Measurements from ENCODE around the gene TIAM2.
"Not testable (repeated sequence)": the region's sequence is repeated elsewhere in the genome, so short reads cannot be mapped to it uniquely, and the experiment has no call there.

TIAM2 gene

DNA sequence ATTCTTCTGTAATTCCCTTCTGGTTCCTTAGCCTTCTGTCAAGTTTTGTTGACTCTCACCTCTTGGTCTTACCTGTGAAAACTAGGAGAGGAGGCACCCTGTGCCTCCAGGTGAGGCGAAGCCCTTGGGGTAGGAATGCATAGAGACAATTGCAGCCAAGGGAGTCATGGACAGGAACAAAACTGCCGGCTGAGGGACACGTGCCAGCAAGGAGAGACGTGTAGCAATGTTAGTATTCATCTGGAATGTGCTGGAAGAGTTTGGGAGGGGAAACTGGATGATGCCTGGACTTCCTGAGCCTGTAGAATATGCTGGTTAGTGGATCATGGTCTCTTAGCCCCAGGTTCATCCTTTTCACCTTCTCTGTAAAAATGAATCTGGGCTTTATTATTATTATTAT lies 3.9 kb upstream of the TIAM2 start:
- DNase-seq (ENCODE audit: low read depth in 2 of 2), result no peak

DNA sequence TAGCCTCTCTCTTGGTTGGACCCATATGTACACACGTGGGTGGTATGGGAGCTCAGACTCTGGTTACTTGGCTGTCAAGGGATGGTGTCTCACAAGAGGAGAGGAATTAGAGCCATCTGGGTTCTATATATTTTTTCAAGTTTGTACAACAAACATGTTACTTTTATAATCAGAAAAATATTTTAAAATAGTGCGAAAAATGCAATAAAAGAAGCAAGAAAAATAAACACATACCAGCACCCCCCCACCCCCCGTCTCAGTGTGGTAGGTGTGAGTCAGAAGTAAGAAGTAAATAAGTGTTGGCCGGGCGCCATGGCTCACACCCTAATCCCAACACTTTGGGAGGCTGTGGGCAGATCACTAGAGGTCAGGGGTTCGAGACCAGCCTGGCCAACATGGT lies 2.1 kb upstream of the TIAM2 start:
- no peak for DNase-seq (ENCODE audit: low read depth in 2 of 2)

DNA sequence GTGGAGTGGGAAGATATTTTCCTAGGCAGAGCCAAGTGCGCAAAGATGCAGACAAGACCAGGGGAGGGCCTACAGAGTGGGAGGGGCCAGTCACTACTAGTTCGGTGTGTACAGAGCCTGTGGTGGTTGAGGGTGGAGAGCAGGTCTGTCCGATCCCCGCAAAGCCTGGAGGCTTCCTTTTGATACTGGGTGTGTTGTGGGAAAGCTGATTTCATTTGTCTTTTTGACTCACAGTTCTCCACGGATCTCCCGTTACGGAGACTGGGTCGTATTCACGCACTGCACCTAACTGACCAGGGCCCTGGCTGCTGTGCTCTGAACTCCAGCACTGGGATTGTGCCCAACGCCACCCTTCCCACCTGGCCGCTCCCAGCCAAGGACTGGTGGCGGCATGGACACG lies 1.4 kb upstream of the TIAM2 start:
- no peak for DNase-seq (ENCODE audit: low read depth in 2 of 2)

DNA sequence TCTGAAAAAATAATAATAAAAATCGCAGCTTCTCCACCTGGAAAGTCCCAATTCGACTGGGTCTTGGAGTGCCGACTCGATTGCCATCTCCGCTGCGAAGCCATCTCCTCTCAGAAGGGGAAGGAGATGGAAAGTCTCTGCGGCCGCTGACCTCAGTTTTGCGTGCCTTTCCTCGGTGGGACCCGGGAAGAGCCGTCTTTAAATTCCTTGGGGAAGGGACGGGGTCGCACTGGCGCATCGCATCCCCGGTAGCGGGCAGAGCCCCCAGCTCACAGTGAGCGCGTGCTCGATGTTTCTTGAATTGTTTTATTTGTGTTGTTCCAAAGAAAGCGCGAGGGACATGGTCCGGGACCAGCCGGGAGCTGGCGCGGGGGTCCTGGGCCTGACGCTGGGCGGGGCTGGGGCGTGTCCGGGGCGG lies 270 bp upstream of the TIAM2 start:
- DNase-seq (ENCODE audit: low read depth in 2 of 2), result no peak

DNA sequence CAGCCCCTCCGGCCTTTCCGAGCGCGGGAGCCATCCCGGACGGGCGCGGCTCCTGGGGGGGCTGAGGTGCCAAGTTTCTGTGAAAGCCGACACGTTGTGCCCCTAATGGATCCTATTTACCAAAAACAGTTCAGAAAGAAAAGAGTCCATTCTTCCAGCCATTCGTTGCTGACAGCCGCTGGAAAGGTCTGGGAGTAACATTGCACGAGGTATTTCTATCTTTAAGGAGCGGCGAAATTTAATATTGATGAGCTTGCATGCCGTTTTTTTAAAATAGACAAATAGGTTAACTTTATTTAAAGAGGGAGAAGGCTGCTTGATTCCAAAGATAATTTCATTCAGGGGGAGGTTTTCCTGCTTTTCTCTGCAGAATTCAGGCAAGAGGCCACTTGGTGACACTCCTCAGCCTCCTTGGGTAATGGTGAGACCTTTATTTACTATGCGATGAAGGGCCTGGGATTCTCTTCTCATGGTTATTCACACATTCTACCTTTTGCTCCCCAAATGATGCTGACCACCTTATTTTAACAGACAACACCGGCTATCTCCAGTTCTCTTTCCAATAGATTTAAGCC lies 988 bp downstream of the TIAM2 start:
- no peak for DNase-seq (ENCODE audit: low read depth in 2 of 2)

DNA sequence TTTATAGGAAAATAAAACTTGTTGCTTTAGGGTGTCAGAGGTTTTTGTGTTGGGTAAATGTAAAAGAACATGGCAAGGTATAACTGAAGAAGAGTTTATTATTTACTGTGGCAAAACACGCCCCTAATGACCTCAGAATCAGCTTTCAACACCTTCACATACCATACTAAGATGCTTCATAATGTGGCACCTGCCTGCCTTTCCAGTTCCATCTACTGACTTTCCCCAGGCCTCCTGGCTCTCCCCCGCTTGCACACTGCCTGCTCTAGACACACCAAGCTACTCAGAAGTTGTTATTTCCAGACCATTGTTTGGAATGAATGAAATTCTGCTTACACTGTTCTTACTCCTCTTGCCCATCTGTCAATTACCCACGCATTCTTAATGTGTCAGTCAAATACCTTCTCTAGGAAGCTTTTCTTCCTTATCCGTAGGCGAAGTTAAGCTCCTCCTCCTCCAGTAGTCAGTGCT lies 1.8 kb downstream of the TIAM2 start:
- no peak for DNase-seq (ENCODE audit: low read depth in 2 of 2)

DNA sequence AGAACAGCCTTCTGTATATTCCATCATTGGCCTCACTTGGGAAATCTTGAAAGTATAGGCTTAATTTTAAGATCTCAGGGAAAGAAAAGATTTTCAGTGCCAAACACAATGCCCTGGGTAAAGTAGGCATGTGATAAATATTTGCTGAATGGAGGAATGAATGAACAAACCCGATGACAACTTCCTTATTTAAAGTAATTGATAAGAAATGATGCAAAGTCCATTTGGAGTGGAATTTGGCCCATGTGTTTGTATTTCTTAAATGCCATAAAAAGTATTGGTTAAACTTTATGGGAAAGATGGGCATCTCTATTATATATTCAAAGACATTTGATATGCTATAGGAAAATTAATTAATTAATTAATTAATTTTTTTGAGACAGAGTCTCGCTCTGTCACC lies 3.7 kb downstream of the TIAM2 start:
- no peak for DNase-seq (ENCODE audit: low read depth in 2 of 2)

DNA sequence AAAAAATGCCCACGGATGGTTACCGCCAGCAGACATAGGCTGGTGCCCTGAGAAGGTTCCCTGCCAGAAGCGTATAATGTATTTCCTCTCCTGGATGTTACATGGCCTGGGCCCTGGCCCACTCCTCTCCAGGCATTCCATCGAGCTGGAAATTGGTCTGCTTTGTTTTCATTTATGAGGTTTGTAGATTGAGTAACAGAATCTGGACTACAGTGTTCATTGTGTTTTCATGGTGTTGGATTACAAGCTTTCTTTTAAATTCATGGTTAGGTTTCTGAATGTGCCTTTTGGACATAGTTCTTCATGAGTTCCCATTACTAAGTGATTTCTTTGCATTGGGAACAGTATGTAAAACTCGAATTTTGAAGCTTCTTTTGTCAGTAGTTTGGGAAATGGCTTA lies 6.4 kb downstream of the TIAM2 start:
- no peak for DNase-seq (ENCODE audit: low read depth in 2 of 2)

DNA sequence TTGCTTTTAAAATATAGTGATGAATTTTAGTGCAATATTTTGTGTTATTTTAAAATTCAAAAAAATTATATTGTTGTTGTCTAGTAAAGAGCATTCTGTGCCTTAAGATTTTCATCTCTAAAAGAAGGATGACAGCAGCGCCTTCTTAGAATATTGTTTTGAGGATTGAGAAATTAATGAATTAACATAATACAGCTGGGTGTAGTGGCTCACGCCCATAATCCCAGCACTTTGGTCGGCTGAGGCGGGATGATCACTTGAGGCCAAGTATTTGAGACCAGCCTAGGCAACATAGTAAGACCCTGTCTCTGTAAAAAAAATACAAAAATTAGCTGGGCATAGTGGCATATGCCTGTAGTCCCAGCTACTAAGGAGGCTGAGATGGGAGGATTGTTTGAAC lies 6.8 kb downstream of the TIAM2 start:
- no peak for DNase-seq (ENCODE audit: low read depth in 2 of 2)

DNA sequence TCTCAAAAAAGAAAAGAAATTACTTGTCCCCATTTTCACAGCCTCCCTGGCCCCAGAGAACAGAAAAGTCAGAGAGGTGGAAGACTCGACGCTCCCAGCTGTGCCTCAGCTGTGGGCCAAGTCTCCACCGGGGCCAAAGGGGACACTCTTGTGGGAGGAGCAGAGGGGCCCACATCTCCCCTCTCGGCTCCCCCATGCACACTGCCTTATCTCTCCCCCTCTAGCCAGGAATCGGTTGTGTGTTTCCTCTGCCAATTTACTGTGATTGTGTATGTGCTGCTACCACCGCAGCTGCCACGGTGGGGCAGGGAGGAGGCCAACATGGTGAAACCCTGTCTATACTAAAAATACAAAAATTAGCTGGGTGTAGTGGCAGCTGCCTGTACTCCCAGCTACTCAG lies 8.4 kb downstream of the TIAM2 start:
- DNase-seq (ENCODE audit: low read depth in 2 of 2), result no peak

DNA sequence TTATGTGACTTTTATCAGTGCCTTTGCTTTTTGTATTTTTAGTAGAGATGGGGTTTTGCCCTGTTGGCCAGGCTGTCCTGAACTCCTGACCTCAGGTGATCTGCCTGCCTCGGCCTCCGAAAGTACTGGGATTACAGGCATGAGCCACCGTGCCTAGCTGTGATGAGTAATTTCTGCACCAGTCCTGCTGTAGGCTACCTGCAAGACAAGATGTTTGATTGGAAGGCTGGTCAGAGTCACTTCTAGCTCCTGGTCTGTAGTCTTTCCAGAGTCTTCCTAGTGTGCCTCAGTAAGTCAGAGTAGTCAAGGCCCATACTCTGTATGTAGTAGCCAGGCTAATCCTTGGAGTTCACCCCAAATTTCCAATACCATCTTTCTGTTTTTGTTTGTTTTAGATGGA lies 8.9 kb downstream of the TIAM2 start:
- no peak for DNase-seq (ENCODE audit: low read depth in 2 of 2)

DNA sequence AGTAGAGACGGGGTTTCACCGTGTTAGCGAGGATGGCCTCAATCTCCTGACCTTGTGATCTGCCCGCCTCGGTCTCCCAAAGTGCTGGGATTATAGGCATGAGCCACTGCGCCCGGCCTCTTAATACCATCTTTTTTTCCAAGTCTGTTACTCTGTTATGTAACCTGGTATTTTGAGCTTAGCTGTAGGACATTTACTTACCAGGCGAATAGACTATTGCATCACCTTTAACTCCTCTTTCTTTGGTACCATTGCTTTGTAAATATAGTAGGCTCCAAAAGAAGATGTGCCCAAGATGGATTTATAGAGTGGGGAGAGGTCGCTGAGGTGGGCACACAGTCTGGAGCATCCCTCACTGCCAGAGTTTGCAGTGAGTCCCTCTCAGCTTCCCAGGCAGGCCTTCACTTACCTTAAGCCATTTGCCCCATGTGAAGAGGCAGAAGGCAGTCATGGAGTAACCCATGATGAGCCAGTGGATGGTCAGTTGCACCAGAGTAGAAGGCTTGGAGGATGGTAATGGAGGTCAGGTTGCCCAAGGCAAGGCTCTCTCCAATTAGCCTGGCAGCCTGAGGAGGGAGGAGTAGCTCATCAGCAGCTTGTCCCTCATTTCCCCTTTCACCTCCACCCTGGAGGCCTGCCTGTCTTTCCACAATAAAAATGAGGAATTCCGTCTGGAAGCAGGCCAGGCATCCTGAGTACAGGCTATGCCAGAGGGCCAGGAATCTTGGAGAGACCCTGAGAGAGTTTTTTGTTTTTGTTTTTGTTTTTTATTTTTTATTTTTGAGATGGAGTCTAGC lies 9.7 kb downstream of the TIAM2 start:
- no peak for DNase-seq (ENCODE audit: low read depth in 2 of 2)

DNA sequence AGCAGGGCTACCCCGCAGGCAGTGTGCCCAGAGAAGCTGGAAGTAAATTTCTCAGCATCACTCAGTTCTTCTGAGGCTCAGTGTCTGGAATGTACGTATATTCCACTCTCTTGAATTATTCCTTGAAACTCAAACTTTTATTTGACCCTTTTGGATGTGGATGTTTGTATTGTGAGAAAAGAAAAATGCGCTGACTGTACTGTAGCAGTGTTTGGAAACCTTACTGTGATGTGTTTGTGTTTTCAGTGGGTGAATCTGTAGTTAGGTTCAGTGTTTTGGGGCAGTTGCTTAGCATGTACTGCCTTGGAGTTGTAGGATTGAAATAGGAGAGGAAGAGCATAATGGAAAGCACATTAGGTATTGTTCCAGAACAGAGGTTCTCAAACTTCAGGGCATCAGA lies 13.5 kb downstream of the TIAM2 start:
- no peak for DNase-seq (ENCODE audit: low read depth in 2 of 2)

DNA sequence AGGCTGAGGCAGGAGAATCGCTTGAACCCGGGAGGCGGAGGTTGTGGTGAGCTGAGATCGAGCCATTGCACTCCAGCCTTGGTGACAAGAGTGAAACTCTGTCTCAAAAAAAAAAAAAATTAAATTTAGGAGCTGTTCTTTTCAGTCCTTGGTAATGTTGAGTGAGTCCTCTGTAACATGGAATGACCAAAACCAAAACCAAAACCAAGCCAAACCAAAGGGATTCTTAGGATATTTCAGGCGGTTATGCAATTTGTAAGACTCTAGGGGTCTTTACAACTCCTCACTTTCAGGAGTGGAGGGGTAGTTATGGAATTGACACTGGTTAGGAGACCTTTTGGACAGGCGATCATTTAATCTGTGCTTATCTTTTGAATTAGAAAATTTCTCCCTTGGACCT lies 15.8 kb downstream of the TIAM2 start:
- DNase-seq (ENCODE audit: low read depth in 2 of 2), result no peak

DNA sequence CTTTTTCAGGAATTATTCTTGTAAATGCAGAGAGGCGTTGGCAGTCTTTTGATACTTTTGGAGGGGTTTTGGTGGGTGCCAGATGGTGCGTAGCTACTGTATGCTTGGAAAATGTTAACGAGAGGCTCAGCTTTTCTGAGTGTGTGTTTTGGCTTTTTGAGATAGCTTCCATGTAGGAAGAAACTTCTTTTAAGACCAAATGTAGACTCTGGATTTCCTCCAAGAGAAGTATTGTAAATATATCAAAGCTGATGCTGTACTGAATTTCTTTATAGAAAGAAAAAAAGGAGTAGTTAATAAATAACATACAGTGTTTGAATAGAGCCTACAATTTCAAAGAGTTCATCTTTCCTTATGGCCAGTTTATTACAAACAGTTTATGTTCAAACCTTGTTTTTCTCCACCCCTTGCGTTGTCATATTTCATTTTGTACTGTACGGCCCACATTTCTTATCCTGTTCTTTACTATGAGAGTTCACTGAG lies 16.7 kb downstream of the TIAM2 start:
- DNase-seq (ENCODE audit: low read depth in 2 of 2), result no peak

DNA sequence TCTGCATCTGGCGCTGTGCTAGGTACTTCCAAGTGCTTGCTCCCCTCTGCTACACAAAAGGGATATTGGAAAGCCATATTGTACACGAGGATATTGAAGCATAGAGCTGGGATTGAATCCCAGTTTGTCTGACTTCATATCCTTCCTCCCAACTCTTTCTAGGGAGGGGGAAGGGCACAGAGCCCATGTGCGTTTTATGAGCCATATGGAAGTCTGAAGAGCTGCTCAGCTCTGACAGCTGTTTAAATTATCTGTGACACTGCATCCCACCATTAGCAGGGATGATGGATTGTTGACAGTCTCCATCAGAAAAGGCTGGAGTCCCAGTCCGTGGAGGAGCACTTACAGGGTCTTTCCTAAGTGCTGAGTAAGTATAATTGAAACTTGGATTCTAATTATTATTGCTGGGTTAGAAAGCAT lies 18.4 kb downstream of the TIAM2 start:
- DNase-seq (ENCODE audit: low read depth in 2 of 2), result no peak

DNA sequence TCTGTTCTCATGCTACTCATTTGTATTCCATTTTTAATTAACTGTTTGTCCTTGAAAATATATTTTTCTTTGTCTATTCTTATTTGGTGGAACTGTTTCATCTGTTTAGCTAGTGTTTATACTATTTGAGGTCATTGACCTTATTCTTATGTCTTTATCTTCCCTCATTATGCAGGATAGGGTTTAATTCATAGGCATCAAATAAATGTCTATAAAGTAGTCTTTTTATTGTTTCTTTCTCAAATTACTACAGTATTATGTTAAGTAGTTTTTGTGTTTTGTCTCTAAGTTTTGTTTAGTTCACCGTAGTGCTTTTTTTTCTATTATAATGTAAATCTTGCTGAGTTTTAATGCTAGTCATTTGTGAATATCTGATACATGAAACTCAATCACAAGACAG lies 19.0 kb downstream of the TIAM2 start:
- no peak for DNase-seq (ENCODE audit: low read depth in 2 of 2)

DNA sequence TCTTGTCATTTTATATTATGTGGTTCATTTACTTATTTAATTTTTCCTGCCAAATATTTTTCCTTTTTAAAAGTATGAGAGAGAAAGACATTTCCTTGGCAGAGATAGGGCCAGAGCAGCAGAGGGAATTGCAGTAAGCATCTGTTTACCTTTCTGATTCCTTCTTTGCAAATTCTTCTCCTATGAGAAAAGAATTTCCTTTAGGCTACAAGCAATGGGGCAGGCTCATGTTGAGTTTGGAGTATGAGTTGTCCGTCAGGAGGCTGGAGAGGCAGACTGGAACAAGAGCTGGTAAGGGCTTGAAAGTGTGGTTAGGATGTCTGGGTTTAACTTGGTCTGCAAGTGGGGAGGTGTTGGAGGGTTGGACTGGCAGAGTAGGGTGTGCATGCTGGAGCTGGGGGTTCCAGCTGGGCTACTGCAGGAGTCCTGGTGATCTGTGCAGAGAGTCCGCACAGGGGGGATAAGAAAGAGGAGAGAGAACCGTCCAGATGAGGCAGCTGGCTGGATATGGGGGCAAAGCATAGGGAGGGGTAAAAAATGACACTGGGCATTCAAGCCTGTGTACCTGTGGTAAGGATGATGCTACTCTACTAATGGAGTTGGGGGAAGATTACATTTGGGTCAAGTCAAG lies 19.7 kb downstream of the TIAM2 start:
- no peak for DNase-seq (ENCODE audit: low read depth in 2 of 2)

DNA sequence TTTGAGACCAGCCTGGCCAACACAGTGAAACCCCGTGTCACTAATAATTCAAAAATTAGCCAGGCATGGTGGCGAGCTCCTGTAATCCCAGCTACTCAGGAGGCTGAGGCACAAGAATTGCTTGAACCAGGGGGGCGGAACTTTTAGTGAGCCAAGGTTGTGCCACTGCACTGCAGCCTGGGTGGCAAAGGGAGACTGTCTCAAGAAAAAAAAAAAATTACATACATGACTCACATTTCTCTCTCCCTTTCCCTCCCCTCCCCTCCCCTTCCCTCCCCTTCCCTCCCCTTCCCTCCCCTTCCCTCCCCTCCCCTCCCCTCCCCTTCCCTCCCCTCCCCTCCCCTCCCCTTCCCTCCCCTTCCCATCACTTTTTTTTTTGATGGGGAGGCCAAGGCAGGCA lies 23.3 kb downstream of the TIAM2 start:
- DNase-seq (ENCODE audit: low read depth in 2 of 2), result not testable (repeated sequence)

DNA sequence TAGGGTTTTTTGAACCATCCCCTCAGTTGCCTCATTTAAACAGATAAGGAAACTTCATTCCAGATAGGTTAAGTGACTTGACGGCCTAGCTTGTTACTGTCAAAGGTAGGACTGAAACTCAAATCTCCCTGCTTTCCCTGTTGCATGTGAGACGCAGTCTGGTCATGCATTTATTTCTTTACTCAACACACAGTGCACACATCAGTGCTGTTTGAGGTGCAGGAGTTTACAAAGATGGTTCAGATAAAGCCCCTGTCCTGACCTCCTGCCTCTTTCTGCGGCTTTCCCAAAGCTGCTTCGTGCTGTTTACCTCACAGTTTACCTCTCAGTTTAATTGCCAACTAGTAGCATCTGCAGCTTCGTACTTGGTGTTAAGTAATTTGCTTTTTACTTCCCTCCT lies 26.6 kb downstream of the TIAM2 start:
- DNase-seq (ENCODE audit: low read depth in 2 of 2), result no peak

DNA sequence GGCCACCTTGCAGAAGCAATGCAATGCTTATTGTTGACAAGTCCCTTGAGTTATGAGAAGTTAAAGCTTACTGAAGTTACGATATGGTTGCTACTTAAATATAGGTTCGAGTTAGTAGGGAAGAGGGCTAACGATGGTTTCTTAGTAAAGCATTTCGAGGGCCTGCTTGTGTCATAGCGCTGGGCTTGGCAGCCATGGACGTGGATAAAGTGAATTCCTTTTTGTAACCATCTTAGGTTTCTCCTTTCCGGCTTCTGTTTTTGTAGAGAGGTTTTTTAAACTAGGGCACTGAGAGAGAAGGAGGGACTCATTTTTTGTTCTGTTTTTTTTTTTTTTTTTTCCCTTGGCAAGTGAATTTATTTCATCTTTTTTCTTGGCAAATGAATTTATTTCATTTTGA lies 27.6 kb downstream of the TIAM2 start:
- DNase-seq (ENCODE audit: low read depth in 2 of 2), result no peak

DNA sequence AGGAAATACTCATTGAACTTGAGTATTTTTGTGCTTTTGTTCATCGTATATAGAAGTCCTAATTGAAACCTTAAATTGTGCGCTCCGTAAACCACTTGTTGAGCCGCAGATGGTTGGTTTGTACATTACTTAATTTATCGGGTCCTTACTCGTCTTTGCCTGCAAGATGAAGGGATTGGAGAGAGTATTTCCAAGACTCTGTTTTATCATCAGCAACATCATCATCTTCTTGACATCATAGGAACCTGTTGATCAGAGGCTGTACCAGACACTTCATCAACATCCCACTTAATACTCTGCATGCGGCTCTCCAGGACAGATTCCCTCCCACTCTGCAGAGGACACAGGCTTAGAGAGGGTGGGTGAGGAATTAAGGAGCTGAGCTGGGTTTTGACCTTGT lies 28.6 kb downstream of the TIAM2 start:
- DNase-seq (ENCODE audit: low read depth in 2 of 2), result no peak

DNA sequence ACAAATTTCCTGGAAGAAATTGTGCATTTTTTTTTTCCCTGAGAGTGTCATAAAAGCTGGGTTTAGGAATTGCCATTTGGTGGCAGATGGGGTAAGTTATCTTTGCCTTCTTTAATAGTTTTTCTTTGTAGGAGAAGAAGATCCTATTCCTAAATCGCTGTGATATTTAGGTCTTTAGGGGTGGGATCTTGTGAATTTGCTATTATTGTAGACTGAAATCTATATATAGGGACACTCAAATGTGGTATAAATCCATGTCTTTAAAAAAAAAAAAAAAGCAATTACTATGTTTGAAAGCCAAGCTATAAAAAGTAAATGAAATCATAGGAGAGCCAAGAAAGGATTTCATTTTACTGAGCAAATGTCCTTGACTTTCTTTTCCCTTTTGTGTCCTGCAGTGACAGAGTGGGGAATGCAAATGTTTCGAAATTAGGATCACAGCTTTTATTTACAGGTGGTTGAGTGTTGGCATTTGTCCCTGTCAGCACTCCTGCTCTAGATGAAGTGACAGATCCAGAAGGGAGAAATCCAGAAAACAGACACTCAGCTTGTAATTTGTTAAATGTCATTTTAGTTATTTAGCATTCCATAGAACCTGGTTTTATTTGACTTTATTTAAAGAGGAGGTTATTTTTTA lies 29.4 kb downstream of the TIAM2 start:
- no peak for DNase-seq (ENCODE audit: low read depth in 2 of 2)

All from stimulated activated CD4-positive, alpha-beta T cell treated with anti-CD3 and anti-CD28 coated beads, Interleukin-12 subunit alpha, Interleukin-12 subunit beta, amount 100 ng/mL, for 24 hours (primary cell).